Measurements from ENCODE around the gene NHSL1.

NHSL1 gene

GRCh38 chr6:138497286-138497685 lies 2.0 kb downstream of the NHSL1 start:
- TF ChIP-seq ARNTL (CRISPR knock-in tag; IDR thresholded peaks at IDR 0.05; ENCODE audit: borderline replicate concordance, low read depth) (no peak), ISL1 (CRISPR knock-in tag; IDR thresholded peaks at IDR 0.05) (no peak), TSHZ2 (CRISPR knock-in tag; IDR thresholded peaks at IDR 0.05) (no peak), ZFP30 (CRISPR knock-in tag; IDR thresholded peaks at IDR 0.05) (no peak), TCF4 (CRISPR knock-in tag; IDR thresholded peaks at IDR 0.05; ENCODE audit: borderline replicate concordance) (no peak), CSDC2 (CRISPR knock-in tag; IDR thresholded peaks at IDR 0.05) (no peak), ZNF565 (CRISPR knock-in tag; conservative IDR thresholded peaks at IDR 0.05; ENCODE audit: low read depth) (no peak), SNAI2 (CRISPR knock-in tag; IDR thresholded peaks at IDR 0.05) (no peak), PATZ1 (CRISPR knock-in tag; IDR thresholded peaks at IDR 0.05; ENCODE audit: borderline replicate concordance) (no peak), GLIS3 (CRISPR knock-in tag; IDR thresholded peaks at IDR 0.05) (no peak), RARB (CRISPR knock-in tag; IDR thresholded peaks at IDR 0.05) (no peak), ZNF70 (CRISPR knock-in tag; IDR thresholded peaks at IDR 0.05) (no peak), BACH2 (CRISPR knock-in tag; IDR thresholded peaks at IDR 0.05; ENCODE audit: borderline replicate concordance) (no peak), PPARA (CRISPR knock-in tag; IDR thresholded peaks at IDR 0.05; ENCODE audit: borderline replicate concordance) (no peak), TOX (CRISPR knock-in tag; IDR thresholded peaks at IDR 0.05; ENCODE audit: borderline replicate concordance) (no peak), ZC3H10 (CRISPR knock-in tag; IDR thresholded peaks at IDR 0.05) (no peak), CSRNP3 (CRISPR knock-in tag; IDR thresholded peaks at IDR 0.05) (no peak), CREB5 (CRISPR knock-in tag; IDR thresholded peaks at IDR 0.05; ENCODE audit: low read depth) (no peak)
- ATAC-seq = no peak

- ATAC-seq = no peak
- no peak for TF ChIP-seq CSRNP3 (CRISPR knock-in tag; IDR thresholded peaks at IDR 0.05)
- TF ChIP-seq CSDC2 (CRISPR knock-in tag; IDR thresholded peaks at IDR 0.05) = no peak
- no peak for TF ChIP-seq PPARA (CRISPR knock-in tag; IDR thresholded peaks at IDR 0.05; ENCODE audit: borderline replicate concordance)
- no peak for TF ChIP-seq TOX (CRISPR knock-in tag; IDR thresholded peaks at IDR 0.05; ENCODE audit: borderline replicate concordance)
- TF ChIP-seq SNAI2 (CRISPR knock-in tag; IDR thresholded peaks at IDR 0.05) = no peak
- TF ChIP-seq ZNF8 (CRISPR knock-in tag; IDR thresholded peaks at IDR 0.05) = no peak
- TF ChIP-seq ZFP3 (CRISPR knock-in tag; IDR thresholded peaks at IDR 0.05) = no peak
- TF ChIP-seq ZNF70 (CRISPR knock-in tag; IDR thresholded peaks at IDR 0.05) = no peak
- TF ChIP-seq ZC3H10 (CRISPR knock-in tag; IDR thresholded peaks at IDR 0.05) = no peak
- TF ChIP-seq ISL1 (CRISPR knock-in tag; IDR thresholded peaks at IDR 0.05) = no peak
- no peak for TF ChIP-seq RARB (CRISPR knock-in tag; IDR thresholded peaks at IDR 0.05)
Measured at GRCh38 chr6:138494312-138494711, 5.0 kb downstream of the NHSL1 start.

GRCh38 chr6:138493413-138493812 lies 5.9 kb downstream of the NHSL1 start:
- ATAC-seq = no peak
- TF ChIP-seq TSHZ2 (CRISPR knock-in tag; IDR thresholded peaks at IDR 0.05) (no peak), CREB5 (CRISPR knock-in tag; IDR thresholded peaks at IDR 0.05; ENCODE audit: low read depth) (no peak), SNAI2 (CRISPR knock-in tag; IDR thresholded peaks at IDR 0.05) (no peak), TOX (CRISPR knock-in tag; IDR thresholded peaks at IDR 0.05; ENCODE audit: borderline replicate concordance) (no peak), POU6F1 (CRISPR knock-in tag; IDR thresholded peaks at IDR 0.05; ENCODE audit: borderline replicate concordance, low read depth) (no peak), ZFP3 (CRISPR knock-in tag; IDR thresholded peaks at IDR 0.05) (no peak), ZC3H10 (CRISPR knock-in tag; IDR thresholded peaks at IDR 0.05) (no peak), BACH2 (CRISPR knock-in tag; IDR thresholded peaks at IDR 0.05; ENCODE audit: borderline replicate concordance) (no peak), ESRRG (CRISPR knock-in tag; IDR thresholded peaks at IDR 0.05) (no peak), ISL1 (CRISPR knock-in tag; IDR thresholded peaks at IDR 0.05) (no peak)

Measured in SK-N-SH treated with all-trans-retinoic acid at 6 μM for 48 hours (cell line).